GM12865 (cell line): ENCODE results near the gene ADAM22.

Experiments used
- DNase-seq: peaks from one replicate; pipeline ENCODE4 v3.0.0; 2010; ENCODE audit warnings: low read depth
- H3K4me3 ChIP-seq: 2 replicates; pipeline ENCODE4 v1.5.1; 2011; ENCODE audit warnings: mild to moderate bottlenecking, low read depth, low read length, control low read depth
- CTCF ChIP-seq: IDR thresholded peaks from 2 replicates; pipeline ENCODE4 v1.5.1; 2011; ENCODE audit warnings: low read length, control low read depth, low read depth, inconsistent platforms; ENCODE audit not compliant: insufficient read depth; ENCODE audit errors: missing control alignments

The ADAM22 gene

GRCh38 chr7:88034083-88034695, 100.1 kb downstream of the ADAM22 start:
- DNase-seq, result no peak
- TF ChIP-seq CTCF, result no peak
- H3K4me3 ChIP-seq, result no peak overlapping the region

GRCh38 chr7:88037050-88037449, 103.0 kb downstream of the ADAM22 start:
- no peak for DNase-seq
- no peak for TF ChIP-seq CTCF
- no peak overlapping the region for H3K4me3 ChIP-seq

GRCh38 chr7:88040694-88041093, 106.6 kb downstream of the ADAM22 start:
- TF ChIP-seq CTCF, result no peak
- DNase-seq, result no peak
- no peak overlapping the region for H3K4me3 ChIP-seq

GRCh38 chr7:88041583-88041982, 107.5 kb downstream of the ADAM22 start:
- DNase-seq, result no peak
- H3K4me3 ChIP-seq, result no peak overlapping the region
- TF ChIP-seq CTCF, result no peak

- no peak overlapping the region for H3K4me3 ChIP-seq
- no peak for TF ChIP-seq CTCF
- peak; percentile 14 for DNase-seq
Observed at GRCh38 chr7:88042157-88042556, 108.1 kb downstream of the ADAM22 start.

GRCh38 chr7:88042803-88043202, 108.8 kb downstream of the ADAM22 start:
- no peak for DNase-seq
- H3K4me3 ChIP-seq, result no peak overlapping the region
- no peak for TF ChIP-seq CTCF

GRCh38 chr7:88044069-88044468, 110.0 kb downstream of the ADAM22 start:
- DNase-seq, result no peak
- no peak overlapping the region for H3K4me3 ChIP-seq
- TF ChIP-seq CTCF, result no peak
